ENCODE measurements around the gene NIM1K.

DNA sequence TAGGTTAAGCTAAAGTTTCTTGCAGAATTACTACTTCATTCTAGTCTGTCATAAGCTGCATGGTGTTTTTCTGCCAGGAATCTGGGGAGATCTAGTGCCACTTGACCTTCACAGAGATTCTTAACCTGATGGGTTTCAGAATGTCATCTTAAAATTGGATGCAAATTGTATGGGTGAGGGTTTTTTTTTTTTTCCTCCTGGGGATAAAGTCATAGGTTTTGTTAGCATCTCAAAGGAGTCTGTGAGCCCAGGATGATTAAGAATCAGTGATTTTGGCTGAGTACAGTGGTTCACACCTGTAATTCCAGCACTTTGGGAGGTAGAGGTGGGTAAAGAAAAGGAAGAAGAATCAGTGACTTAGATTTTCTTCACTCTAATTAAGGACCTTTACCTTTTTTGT lies 51.2 kb downstream of the NIM1K start:
- TF ChIP-seq, protein P1, sequence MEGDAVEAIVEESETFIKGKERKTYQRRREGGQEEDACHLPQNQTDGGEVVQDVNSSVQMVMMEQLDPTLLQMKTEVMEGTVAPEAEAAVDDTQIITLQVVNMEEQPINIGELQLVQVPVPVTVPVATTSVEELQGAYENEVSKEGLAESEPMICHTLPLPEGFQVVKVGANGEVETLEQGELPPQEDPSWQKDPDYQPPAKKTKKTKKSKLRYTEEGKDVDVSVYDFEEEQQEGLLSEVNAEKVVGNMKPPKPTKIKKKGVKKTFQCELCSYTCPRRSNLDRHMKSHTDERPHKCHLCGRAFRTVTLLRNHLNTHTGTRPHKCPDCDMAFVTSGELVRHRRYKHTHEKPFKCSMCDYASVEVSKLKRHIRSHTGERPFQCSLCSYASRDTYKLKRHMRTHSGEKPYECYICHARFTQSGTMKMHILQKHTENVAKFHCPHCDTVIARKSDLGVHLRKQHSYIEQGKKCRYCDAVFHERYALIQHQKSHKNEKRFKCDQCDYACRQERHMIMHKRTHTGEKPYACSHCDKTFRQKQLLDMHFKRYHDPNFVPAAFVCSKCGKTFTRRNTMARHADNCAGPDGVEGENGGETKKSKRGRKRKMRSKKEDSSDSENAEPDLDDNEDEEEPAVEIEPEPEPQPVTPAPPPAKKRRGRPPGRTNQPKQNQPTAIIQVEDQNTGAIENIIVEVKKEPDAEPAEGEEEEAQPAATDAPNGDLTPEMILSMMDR (conservative IDR thresholded peaks at IDR 0.05; ENCODE audit: low read depth, low read length): no peak
- TF ChIP-seq MAZ (IDR thresholded peaks at IDR 0.05; ENCODE audit: borderline replicate concordance, low read depth, low read length): no peak
- no peak for TF ChIP-seq POLR2A (IDR thresholded peaks at IDR 0.05; ENCODE audit: low read depth, low read length)
- TF ChIP-seq RAD21 (IDR thresholded peaks at IDR 0.05; ENCODE audit: low read length): no peak
- no peak for TF ChIP-seq NFE2L2 (IDR thresholded peaks at IDR 0.05; ENCODE audit: low read depth, low read length)
- no peak for TF ChIP-seq MXI1 (IDR thresholded peaks at IDR 0.05; ENCODE audit: borderline replicate concordance, low read depth, low read length)

Measured in IMR-90 (cell line).